ENCODE measurements around the gene MED10.

The MED10 gene

DNA sequence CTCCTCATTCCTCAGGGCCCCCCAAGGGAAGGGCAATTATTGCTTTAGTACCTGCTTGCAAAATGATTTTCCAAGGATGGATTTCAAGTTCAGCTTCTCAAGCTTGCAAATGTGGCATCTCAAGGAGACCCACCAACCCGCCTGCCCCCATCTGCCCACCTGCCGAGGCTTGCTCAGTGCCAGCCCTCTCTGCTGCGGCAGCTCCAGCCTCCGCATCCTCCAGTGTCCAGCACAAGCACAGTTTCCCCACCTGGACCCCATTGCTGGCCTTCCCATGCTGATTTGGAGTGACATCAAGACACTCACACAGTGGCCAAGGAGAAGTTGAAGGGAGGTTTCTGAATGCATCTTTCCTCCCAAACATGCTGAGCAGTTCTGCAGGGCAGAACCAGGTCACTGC is 31.2 kb downstream of the MED10 start:
- TF ChIP-seq, protein P1, sequence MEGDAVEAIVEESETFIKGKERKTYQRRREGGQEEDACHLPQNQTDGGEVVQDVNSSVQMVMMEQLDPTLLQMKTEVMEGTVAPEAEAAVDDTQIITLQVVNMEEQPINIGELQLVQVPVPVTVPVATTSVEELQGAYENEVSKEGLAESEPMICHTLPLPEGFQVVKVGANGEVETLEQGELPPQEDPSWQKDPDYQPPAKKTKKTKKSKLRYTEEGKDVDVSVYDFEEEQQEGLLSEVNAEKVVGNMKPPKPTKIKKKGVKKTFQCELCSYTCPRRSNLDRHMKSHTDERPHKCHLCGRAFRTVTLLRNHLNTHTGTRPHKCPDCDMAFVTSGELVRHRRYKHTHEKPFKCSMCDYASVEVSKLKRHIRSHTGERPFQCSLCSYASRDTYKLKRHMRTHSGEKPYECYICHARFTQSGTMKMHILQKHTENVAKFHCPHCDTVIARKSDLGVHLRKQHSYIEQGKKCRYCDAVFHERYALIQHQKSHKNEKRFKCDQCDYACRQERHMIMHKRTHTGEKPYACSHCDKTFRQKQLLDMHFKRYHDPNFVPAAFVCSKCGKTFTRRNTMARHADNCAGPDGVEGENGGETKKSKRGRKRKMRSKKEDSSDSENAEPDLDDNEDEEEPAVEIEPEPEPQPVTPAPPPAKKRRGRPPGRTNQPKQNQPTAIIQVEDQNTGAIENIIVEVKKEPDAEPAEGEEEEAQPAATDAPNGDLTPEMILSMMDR (IDR thresholded peaks at IDR 0.05; ENCODE audit: control insufficient read depth, insufficient read depth, low read depth, low read length, missing control alignments): no peak
- no peak for DNase-seq (ENCODE audit: low read depth)
- H3K4me3 ChIP-seq (ENCODE audit: control insufficient read depth, low read depth, low read length): no peak overlapping the region

GRCh38 chr5:6344593-6344989 is 33.8 kb downstream of the MED10 start:
- DNase-seq (ENCODE audit: low read depth): no peak
- TF ChIP-seq, protein P1 (IDR thresholded peaks at IDR 0.05; ENCODE audit: control insufficient read depth, insufficient read depth, low read depth, low read length, missing control alignments): no peak
- no peak overlapping the region for H3K4me3 ChIP-seq (ENCODE audit: control insufficient read depth, low read depth, low read length)

DNA sequence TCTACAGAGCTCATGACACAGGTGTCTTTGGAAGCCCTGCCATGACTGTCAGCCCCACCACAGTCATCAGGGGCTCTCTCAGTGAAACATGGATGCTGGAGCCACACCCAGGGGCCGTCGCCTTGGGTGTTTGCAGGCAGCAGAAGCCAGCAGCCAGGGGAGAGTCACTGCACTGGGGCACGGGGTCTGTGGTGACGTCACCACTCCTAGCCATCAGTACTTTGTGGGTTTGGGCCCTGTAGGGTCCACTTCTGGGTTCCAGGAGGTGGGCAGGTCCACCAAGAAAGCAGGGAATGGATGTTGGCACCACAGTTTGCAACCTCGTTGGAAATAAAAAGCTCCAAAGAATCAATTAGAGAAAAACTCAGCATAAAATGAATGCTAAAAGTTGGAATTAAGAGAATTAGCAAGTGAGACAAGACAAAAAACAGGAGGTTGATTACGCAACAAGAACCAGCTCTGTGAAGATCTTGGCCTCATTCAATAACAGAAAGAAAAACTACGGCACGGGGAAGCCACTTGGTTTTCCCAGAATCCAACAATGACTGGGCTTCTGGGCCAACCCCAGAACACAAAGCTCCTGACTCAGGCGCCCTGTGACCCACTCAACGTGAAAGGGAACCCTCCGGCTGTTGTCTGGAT is 34.3 kb downstream of the MED10 start:
- no peak for DNase-seq (ENCODE audit: low read depth)
- TF ChIP-seq, protein P1 (IDR thresholded peaks at IDR 0.05; ENCODE audit: control insufficient read depth, insufficient read depth, low read depth, low read length, missing control alignments): no peak
- H3K4me3 ChIP-seq (ENCODE audit: control insufficient read depth, low read depth, low read length): no peak overlapping the region

DNA sequence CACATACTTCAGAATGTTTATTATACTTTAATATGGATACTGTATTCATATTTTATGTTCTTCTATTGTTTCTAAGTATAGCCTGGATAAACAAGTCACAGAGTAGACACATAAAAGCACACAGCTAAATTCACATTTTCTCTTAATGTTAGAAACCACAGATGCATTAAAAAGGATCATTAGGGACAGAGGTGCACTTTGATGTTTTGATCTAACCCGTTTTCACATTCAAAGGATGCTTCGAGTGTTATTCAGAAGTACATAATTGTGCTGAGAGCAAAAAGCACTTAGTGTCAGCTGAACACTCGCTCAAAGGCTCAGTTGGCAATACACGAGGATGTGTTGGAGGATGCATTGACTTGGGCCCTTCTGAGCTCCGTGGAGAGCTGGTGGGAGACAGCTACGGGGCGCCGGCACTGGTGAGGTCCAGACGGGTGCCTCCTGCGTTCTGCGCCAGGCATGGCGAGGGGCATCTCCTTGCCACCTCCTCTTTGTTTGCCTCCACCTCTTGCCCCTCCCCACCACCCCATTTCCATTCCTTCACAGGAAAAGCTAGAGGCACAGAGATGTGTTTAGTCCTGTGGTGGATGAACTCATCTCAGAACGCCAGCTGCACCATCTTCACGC is 35.5 kb downstream of the MED10 start:
- DNase-seq (ENCODE audit: low read depth): no peak
- TF ChIP-seq, protein P1 (IDR thresholded peaks at IDR 0.05; ENCODE audit: control insufficient read depth, insufficient read depth, low read depth, low read length, missing control alignments): no peak
- H3K4me3 ChIP-seq (ENCODE audit: control insufficient read depth, low read depth, low read length): no peak overlapping the region

- TF ChIP-seq, protein P1 (IDR thresholded peaks at IDR 0.05; ENCODE audit: control insufficient read depth, insufficient read depth, low read depth, low read length, missing control alignments): no peak
- DNase-seq (ENCODE audit: low read depth): no peak
- no peak overlapping the region for H3K4me3 ChIP-seq (ENCODE audit: control insufficient read depth, low read depth, low read length)
These were observed 38.2 kb downstream of the MED10 start for GRCh38 chr5:6340100-6340499.

GRCh38 chr5:6338871-6339270 is 39.5 kb downstream of the MED10 start:
- TF ChIP-seq, protein P1 (IDR thresholded peaks at IDR 0.05; ENCODE audit: control insufficient read depth, insufficient read depth, low read depth, low read length, missing control alignments): no peak
- DNase-seq (ENCODE audit: low read depth): no peak
- H3K4me3 ChIP-seq (ENCODE audit: control insufficient read depth, low read depth, low read length): no peak overlapping the region
